SK-N-SH (cell line): Measurements from ENCODE around the gene MAMLD1. TPM values are rescaled to one million over a fixed set of nuclear protein-coding genes. Genes with fewer than 3 reads are reported as not detected.

ENCODE experiments used
- CTCF ChIA-PET: fragments of 300-600, 350-600 bp; formaldehyde crosslinking; extraction: SDS; loops from one replicate; lab custom pipeline; 2021; lab: Yijun Ruan, JAX
- POLR2A ChIA-PET: fragments of 350-600 bp; sonication (Branson Sonifier 250); formaldehyde crosslinking; extraction: SDS; loops from one replicate; lab custom pipeline; 2020; ENCODE audit warnings: antibody characterized with exemption, inconsistent platforms; lab: Yijun Ruan, JAX
- DNase-seq: peaks from one replicate; pipeline ENCODE4 v3.0.0; 2012
- H2AFZ ChIP-seq: fragments of 200-600 bp; sonication (generic); 2 replicates; pipeline ENCODE4 v1.8.1; 2016; ENCODE audit warnings: antibody characterized with exemption, mild to moderate bottlenecking, low read depth
- H3F3A ChIP-seq: fragments of 200-600 bp; sonication (generic); replicated peaks from 2 replicates; pipeline ENCODE3; 2016; ENCODE audit warnings: antibody characterized with exemption, mild to moderate bottlenecking; ENCODE audit not compliant: insufficient read depth
- H3K27ac ChIP-seq, 2 experiments: fragments of 200-500 bp in 1 of 2; fragments of 200-600 bp in 1 of 2; sonication (Bioruptor generic) in 1 of 2; sonication (generic), shearing (Covaris generic) in 1 of 2; 2 replicates each; pipeline versions ENCODE4 v1.5.1 to v1.6.1; 2014 to 2016; ENCODE audit warnings: low read depth in 2 of 2, inconsistent platforms in 1 of 2, low read length in 1 of 2, mild to moderate bottlenecking in 1 of 2, mixed read lengths in 1 of 2
- H3K27me3 ChIP-seq: fragments of 200-600 bp; sonication (generic), shearing (Covaris generic); 2 replicates; pipeline ENCODE4 v1.6.1; 2016; ENCODE audit warnings: mixed run types; ENCODE audit not compliant: insufficient read depth
- H3K36me3 ChIP-seq, 2 experiments: fragments of 200-500 bp in 1 of 2; fragments of 200-600 bp in 1 of 2; sonication (Bioruptor generic) in 1 of 2; sonication (generic) in 1 of 2; replicated peaks in 1 of 2; 2 replicates each; pipeline versions ENCODE3 to v1.5.1; 2014 to 2016; ENCODE audit warnings: low read length in 1 of 2, mild to moderate bottlenecking in 1 of 2; ENCODE audit not compliant: insufficient read depth in 2 of 2, control insufficient read depth in 1 of 2
- H3K4me1 ChIP-seq, 2 experiments: fragments of 200-500 bp in 1 of 2; fragments of 200-600 bp in 1 of 2; sonication (Bioruptor generic) in 1 of 2; sonication (generic), shearing (Covaris generic) in 1 of 2; 2 replicates each; pipeline versions ENCODE4 v1.5.1 to v1.6.1; 2014 to 2016; ENCODE audit warnings: low read depth in 1 of 2, low read length in 1 of 2, mixed run types in 1 of 2; ENCODE audit not compliant: insufficient read depth in 2 of 2, control insufficient read depth in 1 of 2
- H3K4me2 ChIP-seq: fragments of 200-600 bp; sonication (generic), shearing (Covaris generic); 2 replicates; pipeline ENCODE4 v1.6.1; 2017; ENCODE audit warnings: mixed run types
- H3K4me3 ChIP-seq, 2 experiments: fragments of 200-500 bp in 1 of 2; fragments of 200-600 bp in 1 of 2; sonication (Bioruptor generic) in 1 of 2; sonication (generic), shearing (Covaris generic) in 1 of 2; 2 replicates each; pipeline versions ENCODE4 v1.5.1 to v1.8.1; 2014 to 2016; ENCODE audit warnings: low read depth in 2 of 2, inconsistent platforms in 1 of 2, low read length in 1 of 2, mild to moderate bottlenecking in 1 of 2, mixed read lengths in 1 of 2, moderate library complexity in 1 of 2
- H3K79me2 ChIP-seq: fragments of 200-600 bp; sonication (generic); 2 replicates; pipeline ENCODE4 v1.8.1; 2017; ENCODE audit warnings: mild to moderate bottlenecking; ENCODE audit not compliant: insufficient read depth
- H3K9ac ChIP-seq: fragments of 200-600 bp; sonication (generic); 2 replicates; pipeline ENCODE4 v1.6.1; 2017; ENCODE audit warnings: mixed run types
- H3K9me2 ChIP-seq: fragments of 200-600 bp; sonication (generic); 2 replicates; pipeline ENCODE4 v1.6.1; 2017; ENCODE audit warnings: mixed run types
- H3K9me3 ChIP-seq: fragments of 200-600 bp; sonication (generic); 2 replicates; pipeline ENCODE4 v1.6.1; 2017; ENCODE audit warnings: mixed run types, mild to moderate bottlenecking, moderate library complexity
- H4K20me1 ChIP-seq: fragments of 200-600 bp; sonication (generic); 2 replicates; pipeline ENCODE4 v1.6.1; 2017; ENCODE audit warnings: mild to moderate bottlenecking, mixed run types; ENCODE audit not compliant: insufficient read depth
- ELF1 ChIP-seq: IDR thresholded peaks from 2 replicates; pipeline ENCODE4 v1.4.0; 2012
- EP300 ChIP-seq, 2 experiments: IDR thresholded peaks; 2 replicates each; pipeline versions ENCODE4 v1.4.0 to v1.6.1; 2012; ENCODE audit warnings: borderline replicate concordance in 1 of 2, low read depth in 1 of 2, low read length in 1 of 2
- EZH2phosphoT487 ChIP-seq: fragments of 200-600 bp; sonication (generic); IDR thresholded peaks from 2 replicates; pipeline ENCODE4 v1.6.1; 2017; ENCODE audit warnings: low read depth, mixed run types, mild to moderate bottlenecking, antibody characterized with exemption, moderate library complexity, borderline replicate concordance
- FOSL2 ChIP-seq: IDR thresholded peaks from 2 replicates; pipeline ENCODE4 v1.4.0; 2012; ENCODE audit warnings: low read depth, mild to moderate bottlenecking, moderate library complexity, borderline replicate concordance
- FOXJ3 ChIP-seq: sonication (generic); formaldehyde crosslinking; IDR thresholded peaks from 2 replicates; pipeline ENCODE4 v1.5.1; 2020; ENCODE audit warnings: mild to moderate bottlenecking, missing genetic modification reagents
- FOXM1 ChIP-seq: IDR thresholded peaks from 2 replicates; pipeline ENCODE4 v1.4.0; 2012; ENCODE audit warnings: low read depth, mild to moderate bottlenecking
- GABPA ChIP-seq: IDR thresholded peaks from 2 replicates; pipeline ENCODE4 v1.4.0; 2012; ENCODE audit warnings: low read depth, mild to moderate bottlenecking
- MEF2A ChIP-seq: IDR thresholded peaks from 2 replicates; pipeline ENCODE4 v1.4.0; 2012; ENCODE audit warnings: low read depth, borderline replicate concordance
- MXI1 ChIP-seq: IDR thresholded peaks from 2 replicates; pipeline ENCODE4 v1.6.1; 2012; ENCODE audit warnings: mild to moderate bottlenecking, low read depth, low read length, improper control_type of control experiment
- NFIC ChIP-seq: IDR thresholded peaks from 2 replicates; pipeline ENCODE4 v1.4.0; 2012; ENCODE audit warnings: borderline replicate concordance
- NRF1 ChIP-seq: IDR thresholded peaks from 2 replicates; pipeline ENCODE4 v1.6.1; 2012; ENCODE audit warnings: low read depth, mild to moderate bottlenecking, low read length
- PBX3 ChIP-seq: IDR thresholded peaks from 2 replicates; pipeline ENCODE4; 2012
- POLR2AphosphoS5 ChIP-seq: IDR thresholded peaks from 2 replicates; pipeline ENCODE4 v1.6.1; 2012; ENCODE audit warnings: low read depth, low read length
- RAD21 ChIP-seq: IDR thresholded peaks from 2 replicates; pipeline ENCODE4 v1.6.1; 2012; ENCODE audit warnings: mild to moderate bottlenecking, low read length
- RCOR1 ChIP-seq: fragments of 150-350 bp; IDR thresholded peaks from 2 replicates; pipeline ENCODE4 v1.6.1; 2017; ENCODE audit warnings: antibody characterized with exemption, low read length
- REST ChIP-seq: IDR thresholded peaks from 2 replicates; pipeline ENCODE4 v1.6.1; 2012; ENCODE audit warnings: mild to moderate bottlenecking, low read depth, low read length, moderate library complexity
- SIN3A ChIP-seq: IDR thresholded peaks from 2 replicates; pipeline ENCODE4 v1.6.1; 2012; ENCODE audit warnings: low read depth, mild to moderate bottlenecking, low read length, moderate library complexity, borderline replicate concordance
- SMC3 ChIP-seq: IDR thresholded peaks from 2 replicates; pipeline ENCODE4 v1.6.1; 2012; ENCODE audit warnings: low read depth, low read length, improper control_type of control experiment
- TCF12 ChIP-seq: IDR thresholded peaks from 2 replicates; pipeline ENCODE4 v1.4.0; 2012
- TEAD4 ChIP-seq: IDR thresholded peaks from 2 replicates; pipeline ENCODE4 v1.4.0; 2012; ENCODE audit warnings: mild to moderate bottlenecking, borderline replicate concordance; ENCODE audit not compliant: insufficient read depth
- YY1 ChIP-seq: IDR thresholded peaks from 2 replicates; pipeline ENCODE4 v1.4.0; 2012; ENCODE audit warnings: low read depth, mild to moderate bottlenecking
- ZBTB33 ChIP-seq: IDR thresholded peaks from 2 replicates; pipeline ENCODE4 v1.4.0; 2012; ENCODE audit warnings: low read depth, borderline replicate concordance
- whole genome bisulfite sequencing: methylation state at CpG from one replicate; pipeline ENCODE4 v1.1.6; 2017; ENCODE audit warnings: low lambda C conversion rate; 5-methylcytosine and 5-hydroxymethylcytosine counted together
- polyA plus RNA-seq, 3 experiments: library from polyadenylated mRNA; depleted of rRNA; stranded (reverse); fragments of >200 nt; gene quantifications; 2 replicates each; pipeline ENCODE4 v1.2.3, GENCODE V29; 2012
- TF ChIP-seq, protein P1 (sequence below): fragments of 150-350 bp; IDR thresholded peaks from 2 replicates; pipeline ENCODE4 v1.6.1; 2016; ENCODE audit warnings: mild to moderate bottlenecking, low read depth, low read length
- TF ChIP-seq, protein P2 (sequence below): fragments of 200-600 bp; sonication (generic); IDR thresholded peaks from 2 replicates; pipeline ENCODE4 v1.6.1; 2017; ENCODE audit warnings: antibody characterized with exemption, mild to moderate bottlenecking, moderate library complexity

MAMLD1 gene
- polyA plus RNA-seq, 1 of the 3 experiments (the other 2 are of a cell fraction), result 4.4 TPM

- H3K4me1 ChIP-seq, result peaks cover 0 to 15% of the 10 kb centered on the region in 2 experiments; a peak in 1 of 4 replicates
- DNase-seq, result peak; percentile 31
- H3K9me3 ChIP-seq, result no peaks in the 10 kb centered on the region
- no peaks in the 10 kb centered on the region for H3K36me3 ChIP-seq
- H3K79me2 ChIP-seq, result peaks cover 20% of the 10 kb centered on the region
- CTCF ChIA-PET, result interaction anchor here (1.4 to 1.7 kb wide), 2 partner anchors 45 to 398 kb away, joined by 3 to 5 read pairs; no protein-coding TSS in a partner anchor
- POLR2A ChIA-PET, result interaction anchor here (0.6 kb wide), 1 partner anchor 421 kb away, joined by 3 read pairs; no protein-coding TSS in a partner anchor
- H2AFZ ChIP-seq, result no peak overlapping the region
- no peaks in the 10 kb centered on the region; the same call in 1 of the 2 replicates for H3K27me3 ChIP-seq
- WGBS, result 9% methylated on average over 12 of the region's 43 CpGs
- no peaks in the 10 kb centered on the region for H4K20me1 ChIP-seq
- H3K9me2 ChIP-seq, result no peaks in the 10 kb centered on the region
- peak overlapping the region; percentile 87 for H3K4me2 ChIP-seq
- peaks cover 2% of the 10 kb centered on the region for H3F3A ChIP-seq
- peak overlapping the region; percentile 58 to 68 for H3K4me3 ChIP-seq
- no peak overlapping the region for H3K9ac ChIP-seq
- no peak overlapping the region for H3K27ac ChIP-seq
- TF ChIP-seq MEF2A (no peak), REST (no peak), YY1 (no peak), NRF1 (no peak), EP300 (IDR thresholded peaks at IDR 0.05; ENCODE audit: borderline replicate concordance in 1 of 2, low read depth in 1 of 2, low read length in 1 of 2) (no peak), SIN3A (no peak), ZBTB33 (no peak), POLR2AphosphoS5 (no peak), RAD21 (peak; percentile 28), MXI1 (no peak), FOSL2 (no peak), TCF12 (no peak), SMC3 (peak; percentile 16; the same call in 1 of the 2 replicates), TEAD4 (no peak), NFIC (no peak), FOXM1 (no peak), PBX3 (no peak), FOXJ3 (CRISPR knock-in tag) (no peak), ELF1 (no peak), GABPA (no peak), RCOR1 (no peak), EZH2phosphoT487 (no peak)
- TF ChIP-seq, protein P1, sequence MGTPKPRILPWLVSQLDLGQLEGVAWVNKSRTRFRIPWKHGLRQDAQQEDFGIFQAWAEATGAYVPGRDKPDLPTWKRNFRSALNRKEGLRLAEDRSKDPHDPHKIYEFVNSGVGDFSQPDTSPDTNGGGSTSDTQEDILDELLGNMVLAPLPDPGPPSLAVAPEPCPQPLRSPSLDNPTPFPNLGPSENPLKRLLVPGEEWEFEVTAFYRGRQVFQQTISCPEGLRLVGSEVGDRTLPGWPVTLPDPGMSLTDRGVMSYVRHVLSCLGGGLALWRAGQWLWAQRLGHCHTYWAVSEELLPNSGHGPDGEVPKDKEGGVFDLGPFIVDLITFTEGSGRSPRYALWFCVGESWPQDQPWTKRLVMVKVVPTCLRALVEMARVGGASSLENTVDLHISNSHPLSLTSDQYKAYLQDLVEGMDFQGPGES, result no peak
- TF ChIP-seq, protein P2, sequence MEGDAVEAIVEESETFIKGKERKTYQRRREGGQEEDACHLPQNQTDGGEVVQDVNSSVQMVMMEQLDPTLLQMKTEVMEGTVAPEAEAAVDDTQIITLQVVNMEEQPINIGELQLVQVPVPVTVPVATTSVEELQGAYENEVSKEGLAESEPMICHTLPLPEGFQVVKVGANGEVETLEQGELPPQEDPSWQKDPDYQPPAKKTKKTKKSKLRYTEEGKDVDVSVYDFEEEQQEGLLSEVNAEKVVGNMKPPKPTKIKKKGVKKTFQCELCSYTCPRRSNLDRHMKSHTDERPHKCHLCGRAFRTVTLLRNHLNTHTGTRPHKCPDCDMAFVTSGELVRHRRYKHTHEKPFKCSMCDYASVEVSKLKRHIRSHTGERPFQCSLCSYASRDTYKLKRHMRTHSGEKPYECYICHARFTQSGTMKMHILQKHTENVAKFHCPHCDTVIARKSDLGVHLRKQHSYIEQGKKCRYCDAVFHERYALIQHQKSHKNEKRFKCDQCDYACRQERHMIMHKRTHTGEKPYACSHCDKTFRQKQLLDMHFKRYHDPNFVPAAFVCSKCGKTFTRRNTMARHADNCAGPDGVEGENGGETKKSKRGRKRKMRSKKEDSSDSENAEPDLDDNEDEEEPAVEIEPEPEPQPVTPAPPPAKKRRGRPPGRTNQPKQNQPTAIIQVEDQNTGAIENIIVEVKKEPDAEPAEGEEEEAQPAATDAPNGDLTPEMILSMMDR, result peak; percentile 28; the same call in 1 of the 2 replicates
Observed at GRCh38 chrX:150361070-150361776, 1.9 kb upstream of the MAMLD1 start.
